Neural cell (in vitro differentiated cells): ENCODE measurements around the gene PEAR1.

Experiments
- EP300 ChIP-seq: fragments of 450-650 bp; conservative IDR thresholded peaks from 2 replicates; pipeline ENCODE4 v1.6.1; 2014; ENCODE audit warnings: antibody characterized with exemption, mild to moderate bottlenecking, moderate library complexity; ENCODE audit not compliant: poor library complexity, severe bottlenecking
- EZH2 ChIP-seq: fragments of 200-600, 300-800 bp; shearing (Covaris generic), sonication (generic); IDR thresholded peaks from 2 replicates; pipeline ENCODE4 v1.6.1; 2014; ENCODE audit warnings: antibody characterized with exemption, low read length, borderline replicate concordance, mild to moderate bottlenecking; ENCODE audit not compliant: insufficient read depth, poor library complexity, severe bottlenecking
- POLR2AphosphoS5 ChIP-seq: IDR thresholded peaks from 2 replicates; pipeline ENCODE4 v1.6.1; 2012
- RAD21 ChIP-seq: fragments of 450-650 bp; conservative IDR thresholded peaks from 2 replicates; pipeline ENCODE4 v1.6.1; 2014; ENCODE audit warnings: antibody characterized with exemption, mild to moderate bottlenecking, moderate library complexity
- SMC3 ChIP-seq: fragments of 450-650 bp; conservative IDR thresholded peaks from 2 replicates; pipeline ENCODE4 v1.6.1; 2014; ENCODE audit warnings: antibody characterized with exemption, mild to moderate bottlenecking, moderate library complexity; ENCODE audit not compliant: poor library complexity
- TF ChIP-seq, protein P1 (sequence below): fragments of 450-650 bp; IDR thresholded peaks from 2 replicates; pipeline ENCODE4 v1.5.1; 2014; ENCODE audit warnings: antibody characterized with exemption, mild to moderate bottlenecking, moderate library complexity; ENCODE audit not compliant: poor library complexity, severe bottlenecking
- TF ChIP-seq, protein P2 (sequence below): IDR thresholded peaks from 2 replicates; pipeline ENCODE4 v1.6.1; 2012; ENCODE audit warnings: borderline replicate concordance

DNA sequence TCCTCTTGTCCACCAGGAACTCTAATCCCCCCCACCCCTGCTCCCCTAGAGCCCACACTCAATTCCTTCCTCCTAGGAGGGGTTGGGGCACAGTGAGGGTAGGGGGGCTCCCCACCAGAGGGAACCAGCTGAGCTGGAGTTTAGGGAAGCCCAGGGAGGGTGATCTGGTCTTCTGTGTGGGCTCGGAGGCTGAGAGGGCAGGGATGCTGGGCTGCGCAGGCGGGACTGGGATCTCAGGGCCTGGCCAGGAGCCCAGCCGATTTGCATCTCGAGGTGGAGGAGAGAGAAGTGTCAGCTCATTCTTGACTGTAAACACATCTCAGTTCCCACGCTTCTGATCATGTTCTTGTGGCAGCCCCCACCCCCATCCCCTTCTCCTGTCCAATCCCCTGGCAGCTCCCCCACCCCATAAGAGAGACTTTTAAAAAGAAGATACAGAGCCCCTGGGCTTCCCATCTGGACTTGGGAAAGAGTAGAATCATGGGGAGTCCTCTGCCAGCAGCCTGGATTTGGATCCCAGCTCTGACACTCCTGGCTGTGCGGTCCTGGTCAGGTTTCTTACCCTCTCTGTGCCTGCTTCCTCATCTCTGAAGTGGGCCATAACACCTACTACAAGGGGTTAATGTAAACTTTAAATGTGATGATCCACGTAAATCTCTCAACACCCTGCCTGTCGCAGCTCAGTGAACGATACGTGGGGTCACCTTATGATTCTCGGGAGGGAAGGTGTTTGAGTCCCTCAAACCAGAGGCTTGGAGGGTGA lies 6.6 kb downstream of the PEAR1 start:
- TF ChIP-seq, protein P1, sequence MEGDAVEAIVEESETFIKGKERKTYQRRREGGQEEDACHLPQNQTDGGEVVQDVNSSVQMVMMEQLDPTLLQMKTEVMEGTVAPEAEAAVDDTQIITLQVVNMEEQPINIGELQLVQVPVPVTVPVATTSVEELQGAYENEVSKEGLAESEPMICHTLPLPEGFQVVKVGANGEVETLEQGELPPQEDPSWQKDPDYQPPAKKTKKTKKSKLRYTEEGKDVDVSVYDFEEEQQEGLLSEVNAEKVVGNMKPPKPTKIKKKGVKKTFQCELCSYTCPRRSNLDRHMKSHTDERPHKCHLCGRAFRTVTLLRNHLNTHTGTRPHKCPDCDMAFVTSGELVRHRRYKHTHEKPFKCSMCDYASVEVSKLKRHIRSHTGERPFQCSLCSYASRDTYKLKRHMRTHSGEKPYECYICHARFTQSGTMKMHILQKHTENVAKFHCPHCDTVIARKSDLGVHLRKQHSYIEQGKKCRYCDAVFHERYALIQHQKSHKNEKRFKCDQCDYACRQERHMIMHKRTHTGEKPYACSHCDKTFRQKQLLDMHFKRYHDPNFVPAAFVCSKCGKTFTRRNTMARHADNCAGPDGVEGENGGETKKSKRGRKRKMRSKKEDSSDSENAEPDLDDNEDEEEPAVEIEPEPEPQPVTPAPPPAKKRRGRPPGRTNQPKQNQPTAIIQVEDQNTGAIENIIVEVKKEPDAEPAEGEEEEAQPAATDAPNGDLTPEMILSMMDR: no peak
- no peak for TF ChIP-seq SMC3
- no peak for TF ChIP-seq POLR2AphosphoS5
- TF ChIP-seq EP300: no peak
- TF ChIP-seq, protein P2, sequence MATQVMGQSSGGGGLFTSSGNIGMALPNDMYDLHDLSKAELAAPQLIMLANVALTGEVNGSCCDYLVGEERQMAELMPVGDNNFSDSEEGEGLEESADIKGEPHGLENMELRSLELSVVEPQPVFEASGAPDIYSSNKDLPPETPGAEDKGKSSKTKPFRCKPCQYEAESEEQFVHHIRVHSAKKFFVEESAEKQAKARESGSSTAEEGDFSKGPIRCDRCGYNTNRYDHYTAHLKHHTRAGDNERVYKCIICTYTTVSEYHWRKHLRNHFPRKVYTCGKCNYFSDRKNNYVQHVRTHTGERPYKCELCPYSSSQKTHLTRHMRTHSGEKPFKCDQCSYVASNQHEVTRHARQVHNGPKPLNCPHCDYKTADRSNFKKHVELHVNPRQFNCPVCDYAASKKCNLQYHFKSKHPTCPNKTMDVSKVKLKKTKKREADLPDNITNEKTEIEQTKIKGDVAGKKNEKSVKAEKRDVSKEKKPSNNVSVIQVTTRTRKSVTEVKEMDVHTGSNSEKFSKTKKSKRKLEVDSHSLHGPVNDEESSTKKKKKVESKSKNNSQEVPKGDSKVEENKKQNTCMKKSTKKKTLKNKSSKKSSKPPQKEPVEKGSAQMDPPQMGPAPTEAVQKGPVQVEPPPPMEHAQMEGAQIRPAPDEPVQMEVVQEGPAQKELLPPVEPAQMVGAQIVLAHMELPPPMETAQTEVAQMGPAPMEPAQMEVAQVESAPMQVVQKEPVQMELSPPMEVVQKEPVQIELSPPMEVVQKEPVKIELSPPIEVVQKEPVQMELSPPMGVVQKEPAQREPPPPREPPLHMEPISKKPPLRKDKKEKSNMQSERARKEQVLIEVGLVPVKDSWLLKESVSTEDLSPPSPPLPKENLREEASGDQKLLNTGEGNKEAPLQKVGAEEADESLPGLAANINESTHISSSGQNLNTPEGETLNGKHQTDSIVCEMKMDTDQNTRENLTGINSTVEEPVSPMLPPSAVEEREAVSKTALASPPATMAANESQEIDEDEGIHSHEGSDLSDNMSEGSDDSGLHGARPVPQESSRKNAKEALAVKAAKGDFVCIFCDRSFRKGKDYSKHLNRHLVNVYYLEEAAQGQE: no peak
- no peak for TF ChIP-seq RAD21
- TF ChIP-seq EZH2: no peak
